ENCODE results near the gene OPA1.

Gene OPA1

GRCh38 chr3:193744048-193744821 lies 151.2 kb downstream of the OPA1 start:
- TF ChIP-seq CTCF (IDR thresholded peaks at IDR 0.05; ENCODE audit: borderline replicate concordance, insufficient read depth, low read depth, low read length) = no peak
- no peak overlapping the region for H3K4me3 ChIP-seq (ENCODE audit: low read depth, low read length)

GRCh38 chr3:193744822-193745684 lies 152.0 kb downstream of the OPA1 start:
- no peak overlapping the region for H3K4me3 ChIP-seq (ENCODE audit: low read depth, low read length)
- no peak for TF ChIP-seq CTCF (IDR thresholded peaks at IDR 0.05; ENCODE audit: borderline replicate concordance, insufficient read depth, low read depth, low read length)

DNA sequence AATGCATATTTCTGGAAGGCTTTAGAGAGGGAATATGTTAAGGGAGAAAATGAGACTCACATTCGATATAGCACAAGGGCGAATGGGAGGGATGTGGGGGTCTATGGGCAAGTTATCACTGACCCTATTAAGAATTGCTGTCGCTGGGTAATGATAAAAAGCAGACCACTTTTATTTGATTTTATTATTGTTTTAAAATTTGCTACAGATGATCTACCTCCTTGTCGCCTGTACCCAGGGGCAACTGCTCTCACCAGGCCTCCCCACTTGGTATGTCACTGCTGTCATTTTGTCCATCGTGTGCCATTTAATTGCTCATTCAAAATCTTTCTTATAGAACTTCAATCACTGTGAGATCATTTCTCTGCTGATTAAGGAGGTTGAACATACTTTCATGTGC lies 153.8 kb downstream of the OPA1 start:
- H3K4me3 ChIP-seq (ENCODE audit: low read depth, low read length) = no peak overlapping the region
- no peak for TF ChIP-seq CTCF (IDR thresholded peaks at IDR 0.05; ENCODE audit: borderline replicate concordance, insufficient read depth, low read depth, low read length)

All from GM12875 (cell line).